KOPT-K1 (cell line): ENCODE results near the gene SERPINB2.
"Not testable (repeated sequence)": the region's sequence is repeated elsewhere in the genome, so short reads cannot be mapped to it uniquely, and the experiment has no call there.

Experiments used
- H3K27ac ChIP-seq: fragments of 200-600 bp; sonication (generic); 2 replicates; pipeline ENCODE4 v1.5.1; 2016; ENCODE audit warnings: antibody characterized with exemption, mild to moderate bottlenecking, low read depth, low read length; ENCODE audit not compliant: poor library complexity, severe bottlenecking
- H3K36me3 ChIP-seq: fragments of 200-600 bp; sonication (generic); 2 replicates; pipeline ENCODE4 v1.5.1; 2017; ENCODE audit warnings: antibody characterized with exemption, mild to moderate bottlenecking, low read length, moderate library complexity; ENCODE audit not compliant: insufficient read depth
- H3K9me3 ChIP-seq: fragments of 200-600 bp; sonication (generic); 2 replicates; pipeline ENCODE4 v1.5.1; 2017; ENCODE audit warnings: antibody characterized with exemption, low read length, mild to moderate bottlenecking; ENCODE audit not compliant: insufficient read depth, poor library complexity, severe bottlenecking

The SERPINB2 gene

DNA sequence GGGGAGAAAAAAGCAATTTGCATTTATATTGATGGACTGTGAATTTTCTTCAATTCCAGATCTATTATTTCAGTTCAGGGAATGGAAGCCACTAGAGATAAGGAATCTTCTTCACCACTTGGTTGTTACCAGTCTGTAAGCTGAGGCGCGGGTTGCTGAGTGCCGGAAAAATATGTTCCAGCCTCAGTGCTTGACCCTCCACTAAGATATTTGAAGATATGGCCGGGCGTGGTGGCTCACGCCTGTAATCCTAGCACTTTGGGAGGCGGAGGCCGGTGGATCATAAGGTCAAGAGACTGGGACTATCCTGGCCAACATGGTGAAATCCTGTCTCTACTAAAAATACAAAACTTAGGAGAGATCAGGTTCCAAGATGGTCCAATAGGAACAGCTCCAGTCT is 52.5 kb downstream of the SERPINB2 start:
- H3K36me3 ChIP-seq = no peaks in the 10 kb centered on the region
- H3K9me3 ChIP-seq = no peaks in the 10 kb centered on the region

DNA sequence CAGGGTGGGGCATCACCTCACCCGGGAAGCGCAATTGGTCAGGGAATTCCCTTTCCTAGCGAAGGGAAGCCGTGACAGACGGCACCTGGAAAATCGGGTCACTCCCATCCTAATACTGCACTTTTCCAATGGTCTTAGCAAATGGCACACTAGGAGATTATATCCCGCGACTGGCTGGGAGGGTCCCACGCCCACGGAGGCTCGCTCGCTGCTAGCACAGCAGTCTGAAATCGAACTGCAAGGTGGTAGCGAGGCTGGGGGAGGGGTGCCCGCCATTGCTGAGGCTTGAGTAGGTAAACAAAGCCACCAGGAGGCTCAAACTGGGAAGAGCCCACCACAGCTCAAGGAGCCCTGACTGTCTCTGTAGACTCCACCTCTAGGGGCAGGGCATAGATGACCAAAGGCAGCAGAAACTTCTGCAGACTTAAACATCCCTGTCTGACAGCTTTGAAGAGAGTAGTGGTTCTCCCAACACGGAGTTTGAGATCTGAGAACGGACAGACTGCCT is 53.1 kb downstream of the SERPINB2 start:
- not testable (repeated sequence) for H3K9me3 ChIP-seq, H3K36me3 ChIP-seq, H3K27ac ChIP-seq

More for the DNA sequence above, 52.5 kb downstream of the SERPINB2 start:
- H3K27ac ChIP-seq = no peak overlapping the region

DNA sequence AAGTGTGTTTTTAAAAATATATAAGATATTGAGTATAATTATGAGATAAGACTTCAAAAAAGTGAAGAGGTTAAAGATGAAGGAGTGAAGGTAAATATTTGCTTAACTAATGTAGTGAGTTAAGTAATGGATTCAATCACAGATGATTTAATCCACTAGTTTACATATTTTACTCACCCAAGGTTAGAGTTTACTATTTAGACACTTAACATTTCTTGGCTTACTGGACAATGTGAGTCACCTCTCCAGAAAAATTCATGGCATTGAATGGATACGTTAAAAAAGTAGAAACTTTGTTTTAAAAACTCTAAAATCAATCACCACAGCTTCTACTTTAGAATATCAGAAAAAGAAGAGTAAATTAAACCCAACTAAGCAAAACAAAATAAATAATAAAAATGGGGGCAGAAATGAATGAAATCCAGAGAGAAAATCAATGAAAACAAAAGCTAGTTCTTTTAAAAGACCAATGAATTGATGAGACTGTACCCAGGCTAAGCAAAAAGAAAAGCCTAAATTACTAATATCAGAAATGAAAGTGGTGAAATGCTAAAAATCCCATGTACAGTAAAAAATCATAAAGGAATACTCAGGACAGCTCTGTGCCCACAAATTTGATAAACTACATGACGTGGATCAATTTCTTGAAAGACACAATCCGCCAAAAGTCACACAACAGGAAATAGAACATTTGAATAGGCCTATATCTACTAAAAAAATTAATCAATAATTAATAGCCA is 59.7 kb downstream of the SERPINB2 start:
- no peaks in the 10 kb centered on the region for H3K9me3 ChIP-seq
- H3K27ac ChIP-seq = no peak overlapping the region
- no peaks in the 10 kb centered on the region for H3K36me3 ChIP-seq

DNA sequence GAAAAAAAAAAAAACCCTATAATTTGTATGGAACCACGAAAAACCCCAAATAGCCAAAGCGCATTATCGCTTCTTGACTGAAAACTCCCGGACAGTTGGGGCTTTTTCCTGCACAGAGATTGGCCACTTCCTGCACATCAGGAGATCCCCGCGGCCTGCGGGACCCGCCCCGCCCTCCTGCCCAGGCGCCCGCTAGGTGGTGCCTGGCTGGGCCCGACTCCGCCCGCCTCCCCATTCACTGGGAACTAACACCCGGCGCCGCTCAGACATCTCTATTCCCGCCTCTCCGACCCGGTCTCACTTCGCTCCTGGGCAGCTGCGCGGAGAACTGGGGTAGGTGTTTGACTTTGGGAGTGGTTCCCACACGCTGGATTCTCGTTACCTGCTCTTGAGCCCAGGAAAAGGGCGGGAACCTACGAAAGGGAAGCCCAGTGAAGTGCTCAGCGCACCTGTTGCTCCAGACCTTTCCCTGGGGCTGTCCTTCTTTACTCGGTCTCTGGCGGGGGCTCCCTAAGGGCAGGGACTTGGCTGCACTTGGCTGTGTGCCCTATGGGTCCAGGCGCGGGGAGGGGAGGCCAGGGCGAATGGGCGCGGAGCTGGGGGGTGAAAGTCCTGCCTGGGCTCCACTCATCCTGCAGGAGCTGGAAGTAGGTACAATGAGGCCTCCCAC is 61.7 kb downstream of the SERPINB2 start, which contains the start of gene HMSD:
TSS of gene HMSD (plus strand) at position 234 of the 670 bp plus-strand sequence. CDS start 4,155 bp downstream, outside the sequence.
- no peaks in the 10 kb centered on the region for H3K9me3 ChIP-seq
- H3K27ac ChIP-seq = no peak within 1 kb of the TSS
- H3K36me3 ChIP-seq = no peaks in the 10 kb centered on the region

DNA sequence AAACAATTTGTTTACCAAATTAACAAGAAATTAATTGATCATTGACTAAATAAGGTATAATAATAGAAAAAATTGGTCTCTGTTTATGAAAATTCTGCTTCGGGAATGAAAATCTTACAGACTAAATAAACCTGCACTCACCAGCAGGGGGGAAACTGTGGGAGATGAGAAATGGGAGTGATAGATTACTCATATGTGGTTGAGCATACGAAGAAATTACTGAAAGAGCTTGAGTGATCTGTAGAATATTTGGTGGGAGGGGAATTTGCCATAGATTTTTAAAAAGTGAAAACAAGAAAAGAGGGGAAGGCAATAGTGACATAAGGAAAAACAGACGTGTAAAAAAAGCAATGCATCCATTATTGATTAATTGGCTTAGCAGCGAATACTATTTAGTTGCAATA is 63.8 kb downstream of the SERPINB2 start:
- no peaks in the 10 kb centered on the region for H3K36me3 ChIP-seq
- H3K9me3 ChIP-seq = no peaks in the 10 kb centered on the region
- H3K27ac ChIP-seq = no peak overlapping the region
